ENCODE data around the gene LRRC63.
"Not testable (repeated sequence)": the region's sequence is repeated elsewhere in the genome, so short reads cannot be mapped to it uniquely, and the experiment has no call there.

The LRRC63 gene

DNA sequence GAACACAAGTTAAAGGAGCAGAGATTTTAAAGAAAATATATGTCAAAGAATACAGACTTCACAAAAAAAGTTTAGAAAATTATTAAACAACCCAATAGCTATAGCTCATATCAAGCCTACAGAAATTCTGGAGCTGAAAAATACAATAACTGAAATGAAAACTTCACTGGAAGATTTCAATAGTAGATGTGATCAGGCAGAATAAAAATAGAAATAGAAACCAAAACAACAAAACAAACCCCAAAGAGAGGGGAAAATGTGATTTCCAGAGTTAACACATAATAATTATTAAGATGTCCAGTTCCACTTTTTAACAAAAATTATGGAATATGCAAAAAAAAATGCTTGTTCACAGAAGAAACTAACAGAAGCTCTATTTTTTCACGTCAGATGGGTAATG lies 23.6 kb downstream of the LRRC63 start:
- TF ChIP-seq, protein P1, sequence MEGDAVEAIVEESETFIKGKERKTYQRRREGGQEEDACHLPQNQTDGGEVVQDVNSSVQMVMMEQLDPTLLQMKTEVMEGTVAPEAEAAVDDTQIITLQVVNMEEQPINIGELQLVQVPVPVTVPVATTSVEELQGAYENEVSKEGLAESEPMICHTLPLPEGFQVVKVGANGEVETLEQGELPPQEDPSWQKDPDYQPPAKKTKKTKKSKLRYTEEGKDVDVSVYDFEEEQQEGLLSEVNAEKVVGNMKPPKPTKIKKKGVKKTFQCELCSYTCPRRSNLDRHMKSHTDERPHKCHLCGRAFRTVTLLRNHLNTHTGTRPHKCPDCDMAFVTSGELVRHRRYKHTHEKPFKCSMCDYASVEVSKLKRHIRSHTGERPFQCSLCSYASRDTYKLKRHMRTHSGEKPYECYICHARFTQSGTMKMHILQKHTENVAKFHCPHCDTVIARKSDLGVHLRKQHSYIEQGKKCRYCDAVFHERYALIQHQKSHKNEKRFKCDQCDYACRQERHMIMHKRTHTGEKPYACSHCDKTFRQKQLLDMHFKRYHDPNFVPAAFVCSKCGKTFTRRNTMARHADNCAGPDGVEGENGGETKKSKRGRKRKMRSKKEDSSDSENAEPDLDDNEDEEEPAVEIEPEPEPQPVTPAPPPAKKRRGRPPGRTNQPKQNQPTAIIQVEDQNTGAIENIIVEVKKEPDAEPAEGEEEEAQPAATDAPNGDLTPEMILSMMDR (conservative IDR thresholded peaks at IDR 0.05; ENCODE audit: low read length), result no peak
- H3K4me3 ChIP-seq (ENCODE audit: low read length), result no peak overlapping the region
- DNase-seq (ENCODE audit: low read depth), result no peak

DNA sequence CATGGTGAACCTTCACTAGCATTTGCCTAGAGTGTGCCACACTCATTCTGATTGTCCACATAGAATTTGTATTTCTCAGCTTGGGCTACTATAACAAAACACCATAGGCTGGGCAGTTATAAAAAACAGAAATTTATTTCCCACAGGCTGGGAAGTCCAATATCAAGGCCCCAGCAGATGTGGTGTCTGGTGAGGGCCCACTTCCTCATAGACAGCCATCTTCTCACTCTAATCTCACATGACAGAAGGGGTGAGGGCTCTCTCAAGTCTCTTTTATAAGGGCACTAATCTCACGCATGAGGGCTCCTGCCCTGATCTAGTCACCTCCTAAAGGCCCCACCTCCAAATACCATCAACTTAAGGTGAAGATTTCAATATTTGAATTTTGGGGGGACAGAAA lies 53.6 kb downstream of the LRRC63 start:
- TF ChIP-seq, protein P1 (conservative IDR thresholded peaks at IDR 0.05; ENCODE audit: low read length), result no peak
- no peak for DNase-seq (ENCODE audit: low read depth)
- H3K4me3 ChIP-seq (ENCODE audit: low read length), result no peak overlapping the region

DNA sequence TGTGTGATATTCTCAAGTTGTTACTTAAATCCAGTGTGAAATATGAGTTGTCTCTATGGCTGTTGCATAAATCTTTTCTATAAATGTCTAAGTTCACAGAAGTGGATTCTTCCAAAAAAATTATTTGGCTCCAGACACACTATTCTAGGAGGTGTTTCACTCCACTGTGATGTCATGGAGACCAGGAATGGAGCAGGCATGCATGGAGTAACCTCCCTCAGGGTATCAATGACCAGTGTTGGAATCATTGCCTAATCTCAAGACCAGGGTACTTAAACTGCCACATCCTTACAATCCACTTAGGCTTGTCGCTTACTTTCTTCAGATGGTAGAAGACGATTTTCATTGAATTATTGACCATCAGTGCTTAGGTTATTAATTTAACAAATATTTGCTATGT lies 55.4 kb downstream of the LRRC63 start:
- DNase-seq (ENCODE audit: low read depth), result no peak
- TF ChIP-seq, protein P1 (conservative IDR thresholded peaks at IDR 0.05; ENCODE audit: low read length), result no peak
- H3K4me3 ChIP-seq (ENCODE audit: low read length), result no peak overlapping the region

DNA sequence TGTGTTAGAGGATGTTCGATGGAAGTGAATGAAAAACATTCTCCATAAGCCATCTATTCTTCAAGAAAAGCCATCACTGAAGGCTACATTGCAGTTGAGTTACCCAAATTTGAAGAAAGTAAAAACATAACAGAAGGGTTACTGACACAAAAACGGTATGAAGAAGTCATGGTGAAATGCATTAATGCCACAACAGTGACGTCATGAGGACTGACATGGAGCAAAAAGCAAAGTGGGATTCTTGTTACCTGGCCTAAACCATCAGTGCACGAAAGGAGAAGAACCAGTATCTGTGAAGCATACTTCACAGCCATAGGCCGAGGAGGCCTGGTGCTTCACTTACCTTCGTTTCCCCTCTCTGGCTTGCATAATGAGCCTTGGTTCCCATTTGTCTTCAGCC lies 58.7 kb downstream of the LRRC63 start:
- no peak for DNase-seq (ENCODE audit: low read depth)
- H3K4me3 ChIP-seq (ENCODE audit: low read length), result no peak overlapping the region
- TF ChIP-seq, protein P1 (conservative IDR thresholded peaks at IDR 0.05; ENCODE audit: low read length), result no peak

DNA sequence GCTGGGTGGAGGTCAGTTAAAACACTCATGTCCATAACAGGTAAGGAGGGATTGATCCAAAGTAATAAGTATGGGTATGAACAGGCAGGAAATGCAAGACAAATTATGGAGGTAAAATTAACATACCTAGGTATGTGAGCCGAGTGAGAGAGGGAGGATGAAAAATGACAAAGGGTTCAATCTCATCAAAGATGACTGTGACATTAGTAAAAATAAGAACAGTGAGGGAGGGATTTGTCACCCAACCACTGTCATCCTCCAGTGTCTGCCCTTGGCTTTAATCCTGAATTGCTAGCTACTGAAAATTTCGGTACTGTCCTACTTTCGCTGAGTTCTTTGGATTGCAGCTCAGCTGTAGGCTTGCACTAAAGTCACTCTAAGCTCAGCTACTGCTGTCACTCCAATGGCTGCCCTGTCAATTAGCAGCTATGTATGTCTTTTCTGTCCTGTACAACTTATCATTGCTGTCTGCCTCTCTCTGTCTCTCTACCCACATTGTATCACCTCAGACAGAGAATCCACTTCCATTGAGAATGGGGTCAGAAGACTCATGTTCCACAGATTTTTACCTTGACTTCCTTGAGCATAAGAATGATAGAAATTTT lies 62.5 kb downstream of the LRRC63 start:
- TF ChIP-seq, protein P1 (conservative IDR thresholded peaks at IDR 0.05; ENCODE audit: low read length), result no peak
- no peak for DNase-seq (ENCODE audit: low read depth)
- no peak overlapping the region for H3K4me3 ChIP-seq (ENCODE audit: low read length)

DNA sequence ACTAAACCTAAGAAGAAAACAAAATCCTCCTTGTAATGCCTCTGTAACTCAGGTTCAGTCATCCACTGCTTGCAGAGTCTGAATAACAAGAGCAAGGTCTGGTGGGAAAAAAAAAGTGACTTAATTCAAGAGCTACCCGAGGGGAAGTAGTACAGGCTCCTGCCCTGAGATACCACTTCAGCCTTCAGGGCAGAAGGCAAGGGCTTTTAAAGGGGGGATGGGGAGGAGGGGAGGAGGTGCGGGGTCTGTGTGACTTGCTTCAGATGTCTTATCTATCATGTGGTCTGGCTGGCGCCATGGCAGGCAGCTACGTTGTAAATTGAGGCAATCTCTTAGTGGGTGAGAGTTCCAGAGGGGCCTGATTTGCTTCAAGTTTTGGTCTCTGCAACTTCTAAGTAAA lies 66.7 kb downstream of the LRRC63 start:
- no peak for DNase-seq (ENCODE audit: low read depth)
- TF ChIP-seq, protein P1 (conservative IDR thresholded peaks at IDR 0.05; ENCODE audit: low read length), result no peak
- no peak overlapping the region for H3K4me3 ChIP-seq (ENCODE audit: low read length)

DNA sequence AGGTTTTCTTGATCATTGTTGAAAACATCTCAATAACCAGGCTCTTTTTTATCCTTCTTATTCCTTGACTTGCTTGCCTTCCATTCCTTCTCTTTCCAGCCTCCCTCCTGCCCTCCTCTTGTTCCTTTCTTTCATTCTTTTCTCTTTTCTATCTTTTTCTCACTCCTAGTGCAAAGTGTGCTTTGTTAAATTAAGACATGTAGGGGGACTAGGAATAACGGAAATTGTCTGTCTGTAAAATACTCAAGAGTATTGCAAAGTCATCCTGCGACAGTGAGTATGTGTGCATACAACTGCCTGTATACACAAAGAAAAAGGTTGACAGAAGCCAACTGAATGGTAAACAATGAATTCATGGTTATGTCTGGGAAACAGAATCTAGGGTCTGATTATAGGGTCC lies 70.1 kb downstream of the LRRC63 start:
- no peak for DNase-seq (ENCODE audit: low read depth)
- TF ChIP-seq, protein P1 (conservative IDR thresholded peaks at IDR 0.05; ENCODE audit: low read length), result no peak
- H3K4me3 ChIP-seq (ENCODE audit: low read length), result no peak overlapping the region

DNA sequence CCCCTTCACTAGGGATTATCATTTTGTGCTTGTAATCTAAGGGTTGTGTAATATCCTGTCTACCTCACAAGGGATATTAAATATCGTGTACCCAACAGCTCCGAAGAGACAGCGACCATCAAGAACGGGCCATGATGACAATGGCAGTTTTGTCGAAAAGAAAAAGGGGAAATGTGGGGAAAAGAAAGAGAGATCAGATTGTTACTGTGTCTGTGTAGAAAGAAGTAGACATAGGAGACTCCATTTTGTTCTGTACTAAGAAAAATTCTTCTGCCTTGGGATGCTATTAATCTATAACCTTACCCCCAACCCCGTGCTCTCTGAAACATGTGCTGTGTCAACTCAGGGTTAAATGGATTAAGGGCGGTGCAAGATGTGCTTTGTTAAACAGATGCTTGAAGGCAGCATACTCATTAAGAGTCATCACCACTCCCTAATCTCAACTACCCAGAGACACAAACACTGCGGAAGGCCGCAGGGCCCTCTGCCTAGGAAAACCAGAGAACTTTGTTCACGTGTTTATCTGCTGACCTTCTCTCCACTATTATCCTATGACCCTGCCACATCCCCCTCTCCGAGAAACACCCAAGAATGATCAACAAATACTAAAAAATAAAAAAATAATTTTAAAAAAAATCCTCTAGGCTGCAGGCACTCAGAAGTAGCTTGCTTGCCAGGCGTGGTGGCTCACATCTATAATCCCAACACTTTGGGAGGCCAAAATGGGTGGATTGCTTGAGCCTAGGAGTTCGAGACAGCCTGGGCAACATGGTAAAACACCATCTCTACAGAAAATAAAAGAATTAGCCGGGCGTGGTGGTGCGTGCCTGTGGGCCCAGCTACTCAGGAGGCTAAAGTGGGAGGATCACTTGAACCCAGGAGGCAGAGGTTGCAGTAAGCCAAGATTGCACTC lies 72.4 kb downstream of the LRRC63 start:
- not testable (repeated sequence) for H3K4me3 ChIP-seq (ENCODE audit: low read length); DNase-seq (ENCODE audit: low read depth)
